Measurements from ENCODE around the gene COX7A2. TPM values are rescaled to one million over a fixed set of nuclear protein-coding genes. Genes with fewer than 3 reads are reported as not detected.
A peak's percentile ranks its signal among the peaks of the same experiment; 100 is the strongest.

Gene COX7A2
- total and polyA plus RNA-seq, 2 of the 13 experiments (the other 11 are each of a cell fraction or from before 2014, with no cell fraction given): 407 to 556 TPM

DNA sequence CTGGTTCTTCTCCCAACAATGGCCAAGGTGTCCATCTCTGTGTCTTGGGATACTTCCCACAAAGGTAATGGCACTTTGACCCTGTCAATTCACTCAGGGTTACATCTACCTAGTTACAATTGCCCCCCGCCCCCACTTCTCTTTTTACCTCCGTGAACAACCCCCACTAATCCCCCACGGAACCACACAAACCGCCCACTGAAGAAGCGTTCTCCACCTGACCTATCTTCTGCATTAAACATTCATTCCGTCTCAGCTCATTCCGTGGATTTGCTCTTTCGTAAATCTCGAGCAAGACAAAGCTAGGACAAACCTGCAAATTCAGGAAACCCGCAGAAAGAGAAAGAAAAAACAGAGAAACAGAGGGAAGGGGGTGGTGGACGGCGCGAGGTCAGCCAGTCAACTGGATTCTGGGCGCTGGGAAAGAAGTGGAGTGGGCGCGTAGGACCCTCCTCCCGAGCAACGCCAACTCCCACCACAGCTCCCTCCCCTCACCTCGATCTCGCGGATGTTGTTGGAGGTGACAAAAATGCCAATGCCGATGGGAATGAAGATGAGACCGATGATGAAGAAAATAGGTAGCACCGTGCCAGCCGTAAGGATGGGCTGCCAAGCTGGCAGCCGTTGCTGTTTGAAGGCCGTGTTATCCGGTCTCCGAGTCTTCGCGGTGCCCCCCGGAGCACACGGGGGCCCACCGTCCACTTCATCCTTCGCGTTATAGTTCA is 40.5 kb upstream of the COX7A2 start (continued):
- TF ChIP-seq MLXIP (CRISPR knock-in tag; IDR thresholded peaks at IDR 0.05; ENCODE audit: borderline replicate concordance) (no peak), ZC3H13 (CRISPR knock-in tag; IDR thresholded peaks at IDR 0.05) (no peak), ATAD3A (CRISPR knock-in tag; IDR thresholded peaks at IDR 0.05) (no peak), ATF7 (IDR thresholded peaks at IDR 0.05) (no peak), ATF7 (CRISPR knock-in tag; IDR thresholded peaks at IDR 0.05) (no peak), ZNF703 (CRISPR knock-in tag; IDR thresholded peaks at IDR 0.05; ENCODE audit: borderline replicate concordance) (0 out of 2 replicates have a peak, but pooled peaks have one; percentile 31), ZNF335 (CRISPR knock-in tag; IDR thresholded peaks at IDR 0.05) (no peak), SRY (CRISPR knock-in tag; IDR thresholded peaks at IDR 0.05) (peak; percentile 58), ZBTB7B (CRISPR knock-in tag; IDR thresholded peaks at IDR 0.05) (peak; percentile 20; the same call in 1 of the 2 replicates), KLF6 (CRISPR knock-in tag; IDR thresholded peaks at IDR 0.05) (no peak), ZNF318 (CRISPR knock-in tag; IDR thresholded peaks at IDR 0.05) (0 out of 2 replicates have a peak, but pooled peaks have one; percentile 1), KDM5B (CRISPR knock-in tag; IDR thresholded peaks at IDR 0.05; ENCODE audit: borderline replicate concordance) (0 out of 2 replicates have a peak, but pooled peaks have one; percentile 65), ETV6 (CRISPR knock-in tag; conservative IDR thresholded peaks at IDR 0.05) (0 out of 2 replicates have a peak, but pooled peaks have one; percentile 71), ATF2 (CRISPR knock-in tag; IDR thresholded peaks at IDR 0.05) (no peak)

Data from HepG2 (cell line).